GM18861 (cell line): ENCODE data around the gene SEC22C.
"Not testable (repeated sequence)": the region's sequence is repeated elsewhere in the genome, so short reads cannot be mapped to it uniquely, and the experiment has no call there.

ENCODE experiments used
- ATAC-seq: cut with Tn5 transposase; IDR thresholded peaks from one replicate; pipeline ENCODE4 v1.9.1; 2021; ENCODE audit not compliant: unreplicated experiment

Gene SEC22C

DNA sequence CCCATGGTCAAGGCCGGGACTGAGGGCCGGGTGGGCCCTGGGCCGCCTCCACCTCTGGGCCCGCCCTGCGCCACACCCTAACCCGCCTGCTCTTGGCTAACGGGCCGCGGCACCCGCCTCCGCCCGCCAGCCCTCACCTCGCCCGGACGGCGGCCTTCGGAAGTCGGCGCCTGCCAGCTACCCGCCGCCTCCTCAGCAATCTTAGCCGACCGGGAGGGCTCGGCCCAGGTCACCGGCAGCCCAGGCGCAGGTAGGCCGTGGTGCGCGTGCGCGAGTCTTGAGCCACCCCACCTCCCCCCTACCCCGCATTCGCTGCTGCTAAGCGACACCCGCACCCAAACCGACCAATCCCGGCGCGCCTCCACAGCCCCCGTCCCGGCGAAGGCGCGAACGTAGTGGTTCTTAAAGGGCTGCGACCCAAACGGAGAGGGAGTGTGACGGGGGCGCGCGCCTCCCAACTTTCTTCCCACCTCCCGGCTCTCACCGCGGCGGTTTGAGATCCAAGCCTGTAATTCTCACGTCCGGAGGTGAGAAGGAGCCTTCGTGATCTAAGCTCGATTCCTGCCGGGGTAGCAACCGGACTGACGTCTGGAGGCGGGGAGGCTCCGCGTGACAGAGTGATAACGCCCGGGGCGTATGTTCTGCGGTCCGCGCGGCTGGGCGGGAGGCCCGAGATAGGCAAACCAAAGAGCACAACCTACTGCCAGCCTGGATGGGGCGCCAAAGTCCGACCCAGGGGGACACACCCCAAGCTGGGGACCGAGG lies at the start of gene SEC22C:
Gene SEC22C (minus strand): TSS at position 259 of the 765 bp plus-strand sequence. CDS start 12,921 bp downstream, outside the sequence.
- peak; percentile 67 for ATAC-seq

GRCh38 chr3:42613462-42613861 lies 31.7 kb upstream of the SEC22C start:
- no peak for ATAC-seq

DNA sequence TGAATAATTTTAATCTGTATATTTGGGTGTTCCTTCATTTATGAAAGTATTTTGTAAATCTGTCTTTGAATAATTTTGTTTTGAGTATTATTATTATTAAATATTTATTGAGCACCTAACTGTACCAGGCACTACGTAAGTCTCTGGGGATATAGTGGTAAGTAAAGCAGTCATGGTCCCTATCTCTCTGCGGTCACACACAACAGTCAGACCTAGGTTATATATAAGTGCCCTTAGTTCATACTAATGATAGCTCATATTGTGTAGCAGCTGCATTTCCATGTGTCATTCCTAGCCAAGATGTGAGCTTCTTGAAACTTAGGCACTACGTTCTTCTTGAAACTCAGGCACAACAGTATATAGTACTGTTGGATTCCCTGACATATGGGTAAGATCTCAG lies 31.2 kb upstream of the SEC22C start:
- peak; percentile 97 for ATAC-seq

DNA sequence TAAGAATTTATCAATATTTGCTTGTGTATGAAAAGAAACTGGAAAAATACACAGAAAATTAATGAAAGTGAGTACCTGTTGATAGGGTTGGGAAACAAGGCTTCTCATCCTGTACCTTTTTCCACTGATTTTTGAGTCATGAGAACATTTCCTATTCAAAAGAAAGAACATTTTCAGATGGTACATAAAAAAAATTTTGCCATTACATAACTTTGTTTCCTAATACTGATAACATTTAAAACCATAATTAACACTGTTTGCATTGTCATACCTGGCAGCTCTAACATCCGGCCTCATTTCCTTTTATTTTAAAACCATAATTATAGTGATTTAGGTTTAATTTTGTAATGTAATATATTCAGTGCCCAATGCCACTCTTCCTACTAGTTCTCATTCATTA lies 30.4 kb upstream of the SEC22C start:
- ATAC-seq, result no peak

DNA sequence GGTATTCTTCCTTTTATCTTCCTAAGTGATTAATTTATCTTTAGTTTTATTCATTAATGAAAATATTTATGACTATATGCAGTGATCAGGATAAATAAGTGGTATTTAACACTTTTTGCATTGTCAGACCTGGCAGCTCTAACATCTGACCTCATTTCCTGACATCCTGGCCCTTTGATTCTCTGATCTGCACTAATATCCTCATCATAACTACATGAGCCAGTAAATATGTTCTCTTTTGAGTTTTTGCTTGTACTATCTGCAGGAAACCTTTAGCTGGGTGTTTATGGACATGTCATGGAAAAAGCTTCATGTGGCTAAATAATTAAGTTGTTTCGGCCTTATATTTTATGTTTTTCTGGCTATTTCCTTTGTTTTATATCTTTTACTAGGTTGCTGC lies 29.2 kb upstream of the SEC22C start:
- ATAC-seq, result no peak

DNA sequence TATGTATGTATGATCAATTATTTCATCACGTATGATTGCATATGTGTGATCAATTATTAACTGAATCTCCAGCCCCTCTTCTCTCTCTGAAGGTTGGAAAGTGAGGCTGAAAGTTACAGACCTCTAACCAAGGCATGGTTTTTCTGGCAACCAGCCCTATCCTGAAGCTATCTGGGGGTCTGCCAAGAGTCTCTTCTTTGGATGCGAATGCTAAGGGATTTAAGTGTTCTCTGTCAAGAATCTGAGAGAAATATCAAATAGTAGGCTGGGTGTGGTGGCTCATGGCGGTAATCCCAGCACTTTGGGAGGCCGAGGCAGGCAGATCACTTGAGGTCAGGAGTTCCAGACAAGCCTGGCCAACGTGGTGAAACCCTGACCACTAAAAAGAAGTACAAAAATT lies 26.8 kb upstream of the SEC22C start:
- no peak for ATAC-seq

DNA sequence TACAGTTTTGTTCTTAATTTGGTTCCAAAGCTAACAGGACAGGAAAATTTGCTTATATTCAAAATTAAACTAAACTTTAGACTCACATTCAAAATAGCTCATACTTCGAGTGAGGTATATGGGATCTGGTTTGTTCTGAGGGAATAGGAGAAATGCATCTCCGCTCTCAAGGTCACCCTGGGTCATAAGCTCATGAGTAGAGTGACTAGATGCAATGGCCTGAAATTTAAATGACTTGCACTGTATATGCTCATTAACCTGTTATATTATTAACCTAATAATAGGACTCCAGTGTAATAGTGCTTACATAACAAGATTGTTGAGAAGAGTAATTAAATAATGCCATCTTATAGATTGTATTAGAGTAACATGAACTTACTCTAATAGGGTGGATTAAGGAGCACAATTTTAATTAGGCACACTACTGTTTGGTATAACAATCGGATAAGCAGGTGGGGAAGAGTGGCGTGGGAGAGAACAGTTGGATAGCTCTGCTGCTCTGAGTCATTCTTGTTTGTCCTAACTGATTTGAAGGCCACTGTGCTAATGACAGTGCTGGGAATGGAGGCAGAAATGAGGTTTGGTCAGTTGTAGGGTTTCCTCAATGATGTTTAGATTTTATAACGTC lies 23.9 kb upstream of the SEC22C start:
- ATAC-seq, result no peak

GRCh38 chr3:42602961-42603360 lies 21.2 kb upstream of the SEC22C start:
- ATAC-seq, result no peak

GRCh38 chr3:42601896-42602581 lies 20.3 kb upstream of the SEC22C start:
- ATAC-seq, result no peak

DNA sequence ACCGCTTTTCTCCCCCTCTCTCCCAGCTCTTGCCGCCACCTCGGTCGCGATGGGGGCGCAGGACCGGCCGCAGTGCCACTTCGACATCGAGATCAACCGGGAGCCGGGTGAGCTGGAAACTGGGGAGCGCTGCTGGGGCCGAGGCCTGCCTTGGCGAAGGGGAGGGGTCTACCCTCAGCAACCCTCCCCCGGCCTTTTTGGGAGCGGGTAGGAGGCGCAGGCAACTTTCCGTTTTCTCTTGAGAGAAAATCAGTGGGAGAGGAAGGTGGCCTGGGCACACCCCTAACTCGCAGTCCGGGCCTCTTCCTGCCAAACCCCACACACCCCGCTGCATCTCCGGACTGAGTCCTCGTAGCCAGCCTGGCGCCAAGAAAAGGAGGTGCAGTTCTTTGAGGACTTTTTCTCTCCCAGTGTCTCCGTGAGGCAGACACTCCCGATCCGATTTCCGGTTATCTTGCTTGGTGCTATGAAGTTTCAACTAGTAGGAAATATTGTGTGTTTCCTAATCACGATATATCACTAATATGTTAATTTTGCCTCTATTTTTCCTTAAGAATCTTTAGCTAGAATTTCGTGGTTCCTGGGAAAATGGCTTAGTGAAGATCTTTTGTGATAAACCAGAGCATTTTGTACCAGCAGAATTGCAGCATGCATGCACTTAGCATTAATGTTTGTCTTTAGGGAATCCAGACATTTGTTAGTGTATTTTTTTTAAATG lies 19.4 kb upstream of the SEC22C start:
- ATAC-seq, result peak; percentile 9

GRCh38 chr3:42600111-42600957 lies 18.6 kb upstream of the SEC22C start, which contains the start of gene NKTR:
TSS of gene NKTR (plus strand) at chr3:42600686. CDS start at chr3:42601007, 321 bp downstream.
- peak; percentile 82 for ATAC-seq

- not testable (repeated sequence) for ATAC-seq
Measured at GRCh38 chr3:42597098-42597497, 15.3 kb upstream of the SEC22C start.

- ATAC-seq, result no peak
Measured at GRCh38 chr3:42595682-42596081, 13.9 kb upstream of the SEC22C start.

DNA sequence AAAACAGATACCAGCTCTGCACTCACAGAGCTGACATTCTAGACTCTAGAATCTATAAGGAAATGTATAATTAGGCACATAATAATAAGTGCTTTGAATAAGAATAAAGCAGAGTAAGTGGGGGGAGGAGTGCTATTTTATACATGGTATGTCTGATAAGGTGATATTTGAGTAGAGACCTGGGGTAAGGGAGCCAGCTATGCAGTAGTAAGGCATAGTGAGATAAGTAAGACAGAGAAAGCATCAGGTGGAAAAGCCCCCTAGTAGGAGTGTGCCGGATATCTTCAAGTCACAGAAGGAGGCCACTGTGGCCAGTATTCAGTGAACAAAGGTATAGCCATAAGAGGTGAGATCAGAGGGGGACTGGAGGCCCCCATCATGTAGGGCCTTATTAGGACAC lies 11.9 kb upstream of the SEC22C start:
- ATAC-seq, result no peak

DNA sequence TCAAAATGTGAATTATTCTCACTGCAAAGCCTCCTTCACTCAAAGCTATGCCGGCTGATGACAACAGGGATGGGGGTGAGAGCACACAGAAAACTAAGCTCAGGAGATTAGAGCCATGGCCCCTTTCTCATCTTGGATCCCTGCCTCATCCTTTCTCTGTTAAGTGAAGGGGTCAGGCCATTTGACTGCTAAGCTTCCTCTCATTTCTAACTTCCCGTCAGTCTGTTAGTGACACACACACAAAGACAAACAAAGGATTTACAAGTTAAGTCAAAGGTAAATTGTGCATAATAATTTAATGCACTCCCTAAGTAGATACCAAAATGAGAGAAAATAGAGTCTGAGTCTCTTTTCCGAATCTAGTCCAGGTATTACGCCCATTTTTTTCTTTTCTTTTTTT lies 10.0 kb upstream of the SEC22C start:
- ATAC-seq, result no peak

DNA sequence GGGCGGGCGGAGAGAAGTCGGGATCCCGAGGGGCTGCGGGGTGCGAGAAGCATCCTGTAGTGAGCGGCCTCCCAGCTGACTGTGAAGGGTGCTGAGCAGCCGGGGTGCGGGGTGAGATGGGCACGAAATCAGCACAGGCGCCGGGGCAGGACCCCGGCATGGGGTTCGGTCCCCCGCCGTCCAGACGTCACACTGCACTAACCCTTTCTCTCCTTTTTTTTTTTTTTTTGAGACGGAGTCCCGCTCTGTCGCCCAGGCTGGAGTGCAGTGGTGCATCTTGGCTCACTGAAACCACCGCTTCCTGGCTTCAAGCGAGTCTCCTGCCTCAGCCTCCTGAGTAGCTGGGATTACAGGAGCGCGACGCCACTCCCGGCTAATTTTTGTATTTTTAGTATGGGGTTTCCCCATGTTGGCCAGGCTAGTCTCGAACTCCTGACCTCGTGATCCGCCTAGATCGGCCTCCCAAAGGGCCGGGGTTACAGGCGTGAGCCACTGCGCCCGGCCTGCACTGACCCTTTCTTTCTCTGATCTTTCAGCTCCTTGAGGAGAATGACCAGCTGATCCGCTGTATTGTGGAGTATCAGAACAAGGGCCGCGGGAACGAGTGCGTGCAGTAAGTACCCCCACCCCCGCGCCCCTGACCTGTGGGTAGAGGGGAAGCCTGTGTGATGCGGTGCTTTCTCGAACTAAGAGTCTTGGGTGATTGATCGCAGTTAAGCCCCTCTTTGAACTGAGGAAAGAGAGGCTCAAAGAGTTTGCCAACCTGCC lies 9.4 kb upstream of the SEC22C start:
- no peak for ATAC-seq

DNA sequence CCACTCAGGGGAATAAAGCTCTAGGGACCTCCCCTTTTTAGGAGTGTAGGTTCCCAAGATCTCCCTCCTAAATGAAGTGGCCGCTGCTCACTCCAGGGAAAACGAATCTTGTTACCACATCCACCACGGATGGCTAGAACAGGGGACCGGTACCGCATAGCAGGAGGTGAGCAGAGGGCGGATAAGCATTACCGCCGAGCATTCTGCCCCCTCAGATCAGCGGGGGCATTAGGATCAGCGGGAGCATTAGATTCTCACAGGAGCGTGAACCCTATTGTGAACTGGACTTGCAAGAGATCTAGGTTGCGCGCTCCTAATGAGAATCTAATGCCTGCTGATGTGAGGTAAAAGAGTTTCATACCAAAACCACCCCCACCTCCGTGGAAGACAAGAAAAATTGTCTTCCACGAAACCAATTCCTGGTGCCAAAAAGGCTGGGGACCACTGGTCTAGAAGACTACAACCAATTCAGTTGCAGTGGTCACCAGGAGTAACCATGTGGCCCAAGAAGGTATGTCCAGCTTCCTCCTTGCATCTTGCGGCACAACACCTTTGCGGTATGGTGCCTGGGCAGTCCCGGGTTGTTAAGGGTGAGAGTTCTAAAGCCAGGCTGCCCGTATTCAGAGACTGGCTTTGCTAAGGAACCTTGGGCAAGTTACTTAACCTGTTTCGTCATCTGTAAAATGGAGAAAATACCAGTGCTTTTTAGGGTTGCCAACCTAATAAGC lies 7.8 kb upstream of the SEC22C start:
- no peak for ATAC-seq

GRCh38 chr3:42588625-42589024 lies 6.9 kb upstream of the SEC22C start:
- ATAC-seq, result no peak

DNA sequence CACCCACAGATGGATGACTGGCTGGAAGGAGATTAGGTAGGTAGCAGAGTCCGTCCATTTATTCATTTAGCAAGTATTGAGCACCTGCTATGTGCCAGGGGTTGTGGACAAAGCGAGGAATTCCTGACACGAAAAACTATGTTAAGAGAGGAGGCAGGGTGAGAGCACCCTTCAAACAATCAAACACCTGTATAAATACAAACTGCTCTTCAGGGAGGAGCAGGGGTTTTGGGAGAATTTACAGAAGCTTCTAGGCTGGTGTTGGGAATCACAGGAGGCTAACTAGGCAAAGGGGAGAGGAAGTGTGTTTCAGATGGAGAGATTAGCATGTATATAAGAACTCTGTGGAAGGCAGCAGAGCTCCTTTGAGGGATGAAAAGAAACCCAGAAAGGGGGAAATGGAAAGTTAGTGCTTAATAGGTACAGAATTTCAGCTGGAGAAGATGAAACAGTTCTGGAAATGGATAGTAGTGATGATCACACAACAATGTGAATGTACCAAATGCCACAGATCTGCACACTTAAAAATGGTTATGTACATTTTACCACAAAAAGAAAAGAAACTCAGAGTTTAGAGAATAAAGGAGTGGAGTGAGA lies 805 bp upstream of the SEC22C start:
- ATAC-seq, result no peak
